Measurements from ENCODE around the gene CLINT1.

DNA sequence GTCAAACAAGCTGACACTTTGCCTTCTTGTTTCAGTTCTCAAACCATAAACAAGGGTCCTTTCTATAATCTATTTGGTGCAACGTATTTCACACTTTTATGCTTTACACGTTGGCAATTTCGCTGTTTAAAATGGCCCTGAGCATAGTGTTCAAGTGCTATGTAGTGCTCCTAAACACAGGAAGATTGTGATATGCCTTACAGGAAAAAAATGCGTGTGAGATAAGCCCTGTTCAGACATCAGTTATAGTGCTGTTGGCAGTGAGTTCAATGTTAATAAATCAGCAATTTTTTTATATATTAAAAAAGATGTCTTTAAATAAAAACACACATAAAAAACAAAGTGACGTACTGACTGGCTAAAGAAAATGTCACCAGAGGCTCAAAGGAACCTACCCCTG, 23.9 kb downstream of the CLINT1 start:
- TF ChIP-seq, protein P1, sequence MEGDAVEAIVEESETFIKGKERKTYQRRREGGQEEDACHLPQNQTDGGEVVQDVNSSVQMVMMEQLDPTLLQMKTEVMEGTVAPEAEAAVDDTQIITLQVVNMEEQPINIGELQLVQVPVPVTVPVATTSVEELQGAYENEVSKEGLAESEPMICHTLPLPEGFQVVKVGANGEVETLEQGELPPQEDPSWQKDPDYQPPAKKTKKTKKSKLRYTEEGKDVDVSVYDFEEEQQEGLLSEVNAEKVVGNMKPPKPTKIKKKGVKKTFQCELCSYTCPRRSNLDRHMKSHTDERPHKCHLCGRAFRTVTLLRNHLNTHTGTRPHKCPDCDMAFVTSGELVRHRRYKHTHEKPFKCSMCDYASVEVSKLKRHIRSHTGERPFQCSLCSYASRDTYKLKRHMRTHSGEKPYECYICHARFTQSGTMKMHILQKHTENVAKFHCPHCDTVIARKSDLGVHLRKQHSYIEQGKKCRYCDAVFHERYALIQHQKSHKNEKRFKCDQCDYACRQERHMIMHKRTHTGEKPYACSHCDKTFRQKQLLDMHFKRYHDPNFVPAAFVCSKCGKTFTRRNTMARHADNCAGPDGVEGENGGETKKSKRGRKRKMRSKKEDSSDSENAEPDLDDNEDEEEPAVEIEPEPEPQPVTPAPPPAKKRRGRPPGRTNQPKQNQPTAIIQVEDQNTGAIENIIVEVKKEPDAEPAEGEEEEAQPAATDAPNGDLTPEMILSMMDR (IDR thresholded peaks at IDR 0.05), result no peak
- TF ChIP-seq POLR2AphosphoS5 (IDR thresholded peaks at IDR 0.05) (no peak), POLR2A (IDR thresholded peaks at IDR 0.05) (no peak)

Measured in stomach (tissue), 4 donors.